ENCODE results near the gene HSF4. TPM values are rescaled to one million over a fixed set of nuclear protein-coding genes. Genes with fewer than 3 reads are reported as not detected.

Gene HSF4
- total RNA-seq, 1 donor from 2014 or later, result 11.1 TPM

DNA sequence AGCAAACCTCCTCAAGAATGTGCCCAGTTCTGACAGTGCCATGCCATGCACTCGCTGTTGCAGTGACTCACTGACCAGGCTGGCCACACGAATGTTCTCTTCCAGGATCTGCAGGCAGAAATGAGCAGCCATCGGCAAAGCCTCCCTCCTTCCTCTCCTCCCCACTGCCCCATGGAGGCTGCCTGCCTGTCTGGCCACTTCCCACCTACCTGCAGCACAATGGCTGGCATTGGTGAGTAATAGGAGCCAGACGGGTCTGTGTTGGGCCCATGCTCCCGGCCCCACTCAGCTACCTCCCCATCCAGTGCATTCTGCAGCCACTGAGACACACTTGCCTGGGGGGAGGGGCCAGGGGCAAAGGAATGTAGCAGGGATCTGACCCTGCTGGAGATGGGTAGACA, 22.0 kb downstream of the HSF4 start:
- no peak for DNase-seq (ENCODE audit: extremely low spot score, unreplicated experiment)
- Mint-ChIP-seq H3K4me1 (ENCODE audit: unreplicated experiment) (peaks cover 7% of the 10 kb centered on the region), H3K36me3 (no peaks in the 10 kb centered on the region), H3K9me3 (no peaks in the 10 kb centered on the region), H3K4me3 (no peak overlapping the region), H3K27me3 (peaks cover 12% of the 10 kb centered on the region), H3K27ac (no peak overlapping the region)
- TF ChIP-seq, protein P1, sequence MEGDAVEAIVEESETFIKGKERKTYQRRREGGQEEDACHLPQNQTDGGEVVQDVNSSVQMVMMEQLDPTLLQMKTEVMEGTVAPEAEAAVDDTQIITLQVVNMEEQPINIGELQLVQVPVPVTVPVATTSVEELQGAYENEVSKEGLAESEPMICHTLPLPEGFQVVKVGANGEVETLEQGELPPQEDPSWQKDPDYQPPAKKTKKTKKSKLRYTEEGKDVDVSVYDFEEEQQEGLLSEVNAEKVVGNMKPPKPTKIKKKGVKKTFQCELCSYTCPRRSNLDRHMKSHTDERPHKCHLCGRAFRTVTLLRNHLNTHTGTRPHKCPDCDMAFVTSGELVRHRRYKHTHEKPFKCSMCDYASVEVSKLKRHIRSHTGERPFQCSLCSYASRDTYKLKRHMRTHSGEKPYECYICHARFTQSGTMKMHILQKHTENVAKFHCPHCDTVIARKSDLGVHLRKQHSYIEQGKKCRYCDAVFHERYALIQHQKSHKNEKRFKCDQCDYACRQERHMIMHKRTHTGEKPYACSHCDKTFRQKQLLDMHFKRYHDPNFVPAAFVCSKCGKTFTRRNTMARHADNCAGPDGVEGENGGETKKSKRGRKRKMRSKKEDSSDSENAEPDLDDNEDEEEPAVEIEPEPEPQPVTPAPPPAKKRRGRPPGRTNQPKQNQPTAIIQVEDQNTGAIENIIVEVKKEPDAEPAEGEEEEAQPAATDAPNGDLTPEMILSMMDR (conservative IDR thresholded peaks at IDR 0.05), result no peak

DNA sequence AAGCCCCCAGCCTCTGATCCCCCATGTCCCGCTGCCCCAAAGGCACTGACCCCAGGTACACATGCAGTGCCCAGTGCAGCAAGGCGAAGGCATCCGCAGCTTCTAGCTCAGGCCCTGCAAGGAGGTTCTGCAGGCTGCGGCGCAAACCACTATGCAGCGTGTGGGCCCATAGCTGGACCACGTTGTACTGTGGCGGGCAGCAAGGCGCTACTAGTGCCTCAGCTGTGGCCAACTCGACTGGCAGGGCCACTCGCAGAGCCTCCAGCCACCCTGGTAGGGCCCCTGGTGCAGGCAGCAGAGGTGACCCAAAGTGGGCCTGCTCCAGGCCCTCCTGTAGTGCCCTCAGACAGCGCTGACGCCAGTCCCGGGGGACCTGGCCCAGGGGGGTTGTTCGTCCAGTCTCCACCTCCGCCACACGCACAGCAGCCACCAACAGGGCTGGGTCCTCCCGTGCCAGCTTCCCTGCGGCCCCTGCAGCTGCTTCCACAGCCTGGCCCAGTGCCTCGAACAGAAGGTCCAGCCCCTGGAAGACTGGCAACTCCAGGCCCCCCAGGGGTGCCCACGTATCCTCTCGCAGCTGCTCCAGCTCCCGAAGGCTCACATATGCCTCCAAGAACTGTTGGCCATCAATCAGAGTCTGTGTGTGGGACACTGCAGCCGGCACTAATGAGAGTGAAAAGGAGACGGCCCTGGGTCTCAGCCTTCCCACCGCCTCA, 22.8 kb downstream of the HSF4 start:
- Mint-ChIP-seq H3K4me1 (ENCODE audit: unreplicated experiment) (peaks cover 10% of the 10 kb centered on the region), H3K27ac (no peak overlapping the region), H3K36me3 (no peaks in the 10 kb centered on the region), H3K27me3 (peaks cover 12% of the 10 kb centered on the region), H3K9me3 (no peaks in the 10 kb centered on the region), H3K4me3 (no peak overlapping the region)
- TF ChIP-seq, protein P1 (conservative IDR thresholded peaks at IDR 0.05), result no peak
- no peak for DNase-seq (ENCODE audit: extremely low spot score, unreplicated experiment)

DNA sequence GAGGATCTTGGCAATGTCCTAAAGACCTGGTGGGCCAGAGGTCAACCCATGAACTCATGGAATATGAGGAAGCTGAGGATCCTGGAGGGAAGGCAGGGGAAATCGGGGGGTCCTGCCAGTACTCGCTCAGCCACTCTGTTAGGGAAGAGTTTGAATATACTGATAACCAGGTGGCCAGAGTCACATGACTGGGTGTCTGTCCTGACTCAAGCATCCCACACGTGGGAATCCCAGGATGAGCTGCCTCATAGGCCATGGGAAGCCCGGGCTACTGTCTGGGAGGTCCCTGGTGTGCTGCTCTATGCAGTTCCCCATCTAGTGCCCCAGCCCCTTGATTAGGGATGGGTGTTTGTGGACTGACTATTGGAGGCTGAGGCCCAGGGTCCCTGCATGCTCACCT, 23.8 kb downstream of the HSF4 start:
- peaks cover 12% of the 10 kb centered on the region for H3K27me3 Mint-ChIP-seq
- TF ChIP-seq, protein P1 (conservative IDR thresholded peaks at IDR 0.05), result no peak
- H3K4me3 Mint-ChIP-seq, result no peak overlapping the region
- H3K4me1 Mint-ChIP-seq (ENCODE audit: unreplicated experiment), result peaks cover 16% of the 10 kb centered on the region
- no peaks in the 10 kb centered on the region for H3K36me3 Mint-ChIP-seq
- H3K27ac Mint-ChIP-seq, result no peak overlapping the region
- no peaks in the 10 kb centered on the region for H3K9me3 Mint-ChIP-seq
- no peak for DNase-seq (ENCODE audit: extremely low spot score, unreplicated experiment)

DNA sequence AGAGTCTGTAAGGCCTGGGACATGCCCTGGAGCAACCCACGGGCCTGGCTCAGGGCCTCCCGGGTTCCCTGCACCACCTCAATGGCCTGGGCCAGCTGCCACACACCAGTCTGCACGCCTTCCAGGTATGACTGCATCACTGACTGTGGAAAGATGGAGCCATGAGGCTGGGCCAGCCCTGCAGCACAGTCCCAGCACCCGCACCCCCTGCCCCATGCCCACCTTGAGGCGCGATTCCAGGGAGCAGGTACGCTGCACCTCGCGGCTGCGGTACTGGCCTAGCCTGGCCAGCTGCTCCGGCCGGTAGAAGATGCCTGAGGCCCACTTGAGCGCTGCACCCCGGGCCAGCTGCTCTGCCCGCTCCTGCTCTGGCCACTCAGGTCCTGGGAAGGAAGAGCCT, 24.3 kb downstream of the HSF4 start:
- Mint-ChIP-seq H3K27me3 (peaks cover 12% of the 10 kb centered on the region), H3K4me3 (no peak overlapping the region), H3K27ac (no peak overlapping the region), H3K4me1 (ENCODE audit: unreplicated experiment) (peaks cover 16% of the 10 kb centered on the region), H3K9me3 (no peaks in the 10 kb centered on the region), H3K36me3 (no peaks in the 10 kb centered on the region)
- TF ChIP-seq, protein P1 (conservative IDR thresholded peaks at IDR 0.05), result no peak
- DNase-seq (ENCODE audit: extremely low spot score, unreplicated experiment), result no peak

DNA sequence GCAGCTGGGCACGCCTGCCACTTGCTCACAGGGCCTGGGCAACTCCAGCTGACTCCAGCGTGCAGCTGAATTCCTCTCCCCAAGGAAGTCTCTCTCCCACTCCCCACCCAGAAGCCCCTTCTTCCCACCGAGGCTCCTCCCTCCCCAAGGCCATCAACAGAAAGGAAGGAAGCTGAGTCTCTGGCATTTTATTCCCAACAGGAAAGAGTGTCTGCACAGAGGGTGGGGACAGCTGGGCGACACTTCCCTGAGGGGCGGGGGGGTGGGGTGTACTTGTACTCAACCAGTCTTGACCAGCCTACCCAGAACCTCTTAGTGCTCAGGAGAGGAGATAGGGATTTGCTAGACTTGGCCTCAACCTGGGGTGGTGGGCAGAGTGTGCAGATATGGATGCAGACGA, 25.5 kb downstream of the HSF4 start, which contains the start of gene EXOC3L1:
Gene EXOC3L1, minus strand, starts transcription at position 96 of the 400 bp plus-strand sequence. CDS start 460 bp downstream, outside the sequence.
- TF ChIP-seq, protein P1 (conservative IDR thresholded peaks at IDR 0.05), result no peak
- DNase-seq (ENCODE audit: extremely low spot score, unreplicated experiment), result no peak
- Mint-ChIP-seq H3K4me3 (no peak within 1 kb of the TSS), H3K4me1 (ENCODE audit: unreplicated experiment) (peaks cover 15% of the 10 kb centered on the region), H3K27me3 (peaks cover 11% of the 10 kb centered on the region), H3K27ac (peak within 1 kb of the TSS; percentile 31), H3K9me3 (no peaks in the 10 kb centered on the region), H3K36me3 (no peaks in the 10 kb centered on the region)

All from type B pancreatic cell (in vitro differentiated cells).